WTC11 (cell line): Measurements from ENCODE around the gene NLRP1. TPM values are rescaled to one million over a fixed set of nuclear protein-coding genes. Genes with fewer than 3 reads are reported as not detected.

Experiments used
- ATAC-seq: fragments of 200-7000 bp; cut with Tn5 transposase; 2 replicates; pipeline ENCODE4 v1.10.0; 2021; ENCODE audit warnings: mild to moderate bottlenecking, moderate library complexity
- CTCF ChIA-PET: fragments of 300-600 bp; sonication (Branson Sonifier 250); formaldehyde crosslinking; loops from one replicate; lab custom pipeline; 2021; ENCODE audit warnings: antibody characterized with exemption; lab: Charles Lee
- POLR2A ChIA-PET: fragments of 350-600 bp; sonication (Branson Sonifier 250); formaldehyde crosslinking; loops from one replicate; lab custom pipeline; 2021; ENCODE audit warnings: antibody characterized with exemption; lab: Charles Lee
- DNase-seq: peaks from one replicate; pipeline ENCODE4 v3.0.0; 2021; ENCODE audit warnings: low spot score
- H3K27ac Mint-ChIP-seq: 2 replicates; pipeline ENCODE4 v1.8.0; 2021; ENCODE audit warnings: mixed read lengths
- H3K27me3 Mint-ChIP-seq: 2 replicates; pipeline ENCODE4 v1.8.0; 2021; ENCODE audit warnings: low read depth, mild to moderate bottlenecking, moderate library complexity, mixed read lengths
- H3K36me3 Mint-ChIP-seq: 2 replicates; pipeline ENCODE4 v1.8.0; 2021; ENCODE audit warnings: mixed read lengths
- H3K4me1 Mint-ChIP-seq: 2 replicates; pipeline ENCODE4 v1.8.0; 2022; ENCODE audit warnings: mixed read lengths
- H3K4me3 Mint-ChIP-seq: 2 replicates; pipeline ENCODE4 v1.8.0; 2021; ENCODE audit warnings: mild to moderate bottlenecking, moderate library complexity, mixed read lengths
- H3K9me3 Mint-ChIP-seq: 2 replicates; pipeline ENCODE4 v1.8.0; 2021; ENCODE audit warnings: mixed read lengths
- ATF1 ChIP-seq: sonication (generic); formaldehyde crosslinking; IDR thresholded peaks from 2 replicates; pipeline ENCODE4 v1.8.1; 2023; ENCODE audit warnings: mild to moderate bottlenecking, moderate library complexity, missing genetic modification reagents
- CREB1 ChIP-seq: sonication (generic); formaldehyde crosslinking; IDR thresholded peaks from 2 replicates; pipeline ENCODE4 v1.8.0; 2023; ENCODE audit warnings: mild to moderate bottlenecking, missing genetic modification reagents
- FOXJ3 ChIP-seq: sonication (generic); formaldehyde crosslinking; IDR thresholded peaks from 2 replicates; pipeline ENCODE4 v1.9.0; 2021; ENCODE audit warnings: missing genetic modification reagents, mild to moderate bottlenecking, borderline replicate concordance
- FOXP1 ChIP-seq: sonication (generic); formaldehyde crosslinking; IDR thresholded peaks from 2 replicates; pipeline ENCODE4 v1.8.0; 2022; ENCODE audit warnings: missing genetic modification reagents, mild to moderate bottlenecking, moderate library complexity, borderline replicate concordance
- IRF2 ChIP-seq: sonication (generic); formaldehyde crosslinking; IDR thresholded peaks from 2 replicates; pipeline ENCODE4 v1.8.0; 2022; ENCODE audit warnings: low read depth, missing genetic modification reagents, borderline replicate concordance
- NFYB ChIP-seq: sonication (generic); formaldehyde crosslinking; conservative IDR thresholded peaks from 2 replicates; pipeline ENCODE4 v1.8.0; 2022; ENCODE audit warnings: low read depth, missing genetic modification reagents
- OVOL2 ChIP-seq: fragments of 250-450 bp; sonication (Bioruptor Pico); IDR thresholded peaks from 2 replicates; pipeline ENCODE4 v1.9.0; 2021; ENCODE audit warnings: mild to moderate bottlenecking, borderline replicate concordance
- SP1 ChIP-seq: sonication (generic); formaldehyde crosslinking; conservative IDR thresholded peaks from 2 replicates; pipeline ENCODE4 v1.8.1; 2022; ENCODE audit warnings: missing genetic modification reagents
- ZNF219 ChIP-seq: sonication (generic); formaldehyde crosslinking; IDR thresholded peaks from 2 replicates; pipeline ENCODE4 v1.8.0; 2023; ENCODE audit warnings: missing genetic modification reagents, mild to moderate bottlenecking, borderline replicate concordance
- ZNF396 ChIP-seq: fragments of 250-450 bp; sonication (Bioruptor Pico); IDR thresholded peaks from 2 replicates; pipeline ENCODE4 v1.8.0; 2021; ENCODE audit warnings: mild to moderate bottlenecking, moderate library complexity, borderline replicate concordance
- total RNA-seq: library from RNA; stranded (reverse); gene quantifications from 3 replicates; pipeline ENCODE4 v1.2.3, GENCODE V29; 2021
- TF ChIP-seq, protein P1 (sequence below): sonication (generic); formaldehyde crosslinking; IDR thresholded peaks from 2 replicates; pipeline ENCODE4 v1.8.0; 2022; ENCODE audit warnings: missing genetic modification reagents
- TF ChIP-seq, protein P2 (sequence below): sonication (generic); formaldehyde crosslinking; IDR thresholded peaks from 2 replicates; pipeline ENCODE4 v1.8.1; 2022; ENCODE audit warnings: low read depth, mild to moderate bottlenecking, moderate library complexity, missing genetic modification reagents, borderline replicate concordance
- TF ChIP-seq, protein P3 (sequence below): fragments of 200-600 bp; IDR thresholded peaks from 2 replicates; pipeline ENCODE4 v1.8.0; 2022; ENCODE audit warnings: antibody characterized with exemption
- TF ChIP-seq, protein P4 (sequence below): sonication (generic); formaldehyde crosslinking; IDR thresholded peaks from 2 replicates; pipeline ENCODE4 v1.8.1; 2023; ENCODE audit warnings: mild to moderate bottlenecking, missing genetic modification reagents, moderate library complexity
- TF ChIP-seq, protein P5 (sequence below): sonication (generic); formaldehyde crosslinking; IDR thresholded peaks from 2 replicates; pipeline ENCODE4 v1.8.0; 2023; ENCODE audit warnings: missing genetic modification reagents
- TF ChIP-seq, protein P6 (sequence below): sonication (generic); formaldehyde crosslinking; IDR thresholded peaks from 2 replicates; pipeline ENCODE4 v1.8.0; 2023; ENCODE audit warnings: missing genetic modification reagents, mild to moderate bottlenecking, borderline replicate concordance
- TF ChIP-seq, protein P7 (sequence below): sonication (generic); formaldehyde crosslinking; IDR thresholded peaks from 2 replicates; pipeline ENCODE4 v1.8.1; 2023; ENCODE audit warnings: mild to moderate bottlenecking, missing genetic modification reagents
- TF ChIP-seq, protein P8 (sequence below): fragments of 250-450 bp; sonication (Bioruptor Pico); conservative IDR thresholded peaks from 2 replicates; pipeline ENCODE4 v1.9.0; 2021; ENCODE audit warnings: mild to moderate bottlenecking

NLRP1 gene
- total RNA-seq, 1 experiment from 2014 or later: 17.6 TPM

DNA sequence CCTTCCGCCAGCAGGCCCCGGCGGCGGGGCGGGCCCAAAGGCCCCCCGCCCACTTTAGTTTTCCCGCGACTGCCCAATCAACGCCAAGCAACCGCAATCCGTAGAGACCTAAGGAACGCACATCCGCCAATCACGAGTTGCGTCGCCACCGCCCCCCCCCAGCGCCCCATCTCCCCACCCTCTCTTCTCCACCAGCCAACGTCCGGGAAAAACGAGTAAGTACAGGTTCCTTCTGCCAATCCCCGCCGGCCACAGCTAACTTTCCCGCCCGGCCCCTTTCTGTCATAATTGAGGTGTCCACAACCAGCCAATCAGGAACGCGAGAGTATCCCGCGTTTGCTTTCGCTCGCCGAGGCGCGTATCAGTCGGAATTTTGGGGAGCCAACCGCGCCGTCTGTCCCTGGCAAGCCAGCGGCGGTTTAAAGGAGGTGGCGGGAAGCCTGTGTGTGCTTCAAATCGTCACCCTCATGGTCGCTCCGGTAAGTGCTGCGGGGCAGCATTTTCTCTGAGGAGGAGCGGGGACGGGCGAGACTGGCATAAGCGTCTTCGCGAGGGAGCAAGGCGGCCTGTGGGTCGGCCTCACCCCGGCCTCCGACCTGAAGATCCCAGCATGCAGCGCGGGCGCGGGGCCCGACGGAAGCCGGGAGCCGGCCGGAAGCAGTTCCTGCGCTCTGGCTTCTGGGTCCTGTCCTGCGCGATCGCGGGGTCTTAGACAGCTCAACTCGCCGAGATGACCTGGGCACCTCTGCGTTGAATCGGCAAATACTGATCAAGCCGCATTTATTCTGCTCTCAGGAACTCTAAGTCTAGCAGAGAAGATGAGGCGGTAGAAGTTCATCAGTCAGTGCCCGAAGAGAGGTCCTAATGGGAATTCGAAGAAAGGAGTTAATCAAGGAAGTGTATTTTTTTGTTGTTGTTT, 97.8 kb downstream of the NLRP1 start, which contains the start of gene MIS12:
TSS of gene MIS12 (plus strand) at position 361 of the 919 bp plus-strand sequence. CDS start 2,297 bp downstream, outside the sequence.
- Mint-ChIP-seq H3K27ac (peak within 1 kb of the TSS; percentile 100), H3K9me3 (no peaks in the 10 kb centered on the region)
- TF ChIP-seq ZNF219 (CRISPR knock-in tag) (no peak), ZNF396 (CRISPR knock-in tag) (no peak), IRF2 (no peak), OVOL2 (CRISPR knock-in tag) (no peak), FOXP1 (CRISPR knock-in tag) (peak; percentile 95), SP1 (CRISPR knock-in tag) (peak; percentile 65; the same call in 1 of the 2 replicates), NFYB (CRISPR knock-in tag) (peak; percentile 76), CREB1 (CRISPR knock-in tag) (peak; percentile 7; the same call in 1 of the 2 replicates), ATF1 (peak; percentile 76; the same call in 1 of the 2 replicates), FOXJ3 (CRISPR knock-in tag) (no peak)
- TF ChIP-seq, protein P1, sequence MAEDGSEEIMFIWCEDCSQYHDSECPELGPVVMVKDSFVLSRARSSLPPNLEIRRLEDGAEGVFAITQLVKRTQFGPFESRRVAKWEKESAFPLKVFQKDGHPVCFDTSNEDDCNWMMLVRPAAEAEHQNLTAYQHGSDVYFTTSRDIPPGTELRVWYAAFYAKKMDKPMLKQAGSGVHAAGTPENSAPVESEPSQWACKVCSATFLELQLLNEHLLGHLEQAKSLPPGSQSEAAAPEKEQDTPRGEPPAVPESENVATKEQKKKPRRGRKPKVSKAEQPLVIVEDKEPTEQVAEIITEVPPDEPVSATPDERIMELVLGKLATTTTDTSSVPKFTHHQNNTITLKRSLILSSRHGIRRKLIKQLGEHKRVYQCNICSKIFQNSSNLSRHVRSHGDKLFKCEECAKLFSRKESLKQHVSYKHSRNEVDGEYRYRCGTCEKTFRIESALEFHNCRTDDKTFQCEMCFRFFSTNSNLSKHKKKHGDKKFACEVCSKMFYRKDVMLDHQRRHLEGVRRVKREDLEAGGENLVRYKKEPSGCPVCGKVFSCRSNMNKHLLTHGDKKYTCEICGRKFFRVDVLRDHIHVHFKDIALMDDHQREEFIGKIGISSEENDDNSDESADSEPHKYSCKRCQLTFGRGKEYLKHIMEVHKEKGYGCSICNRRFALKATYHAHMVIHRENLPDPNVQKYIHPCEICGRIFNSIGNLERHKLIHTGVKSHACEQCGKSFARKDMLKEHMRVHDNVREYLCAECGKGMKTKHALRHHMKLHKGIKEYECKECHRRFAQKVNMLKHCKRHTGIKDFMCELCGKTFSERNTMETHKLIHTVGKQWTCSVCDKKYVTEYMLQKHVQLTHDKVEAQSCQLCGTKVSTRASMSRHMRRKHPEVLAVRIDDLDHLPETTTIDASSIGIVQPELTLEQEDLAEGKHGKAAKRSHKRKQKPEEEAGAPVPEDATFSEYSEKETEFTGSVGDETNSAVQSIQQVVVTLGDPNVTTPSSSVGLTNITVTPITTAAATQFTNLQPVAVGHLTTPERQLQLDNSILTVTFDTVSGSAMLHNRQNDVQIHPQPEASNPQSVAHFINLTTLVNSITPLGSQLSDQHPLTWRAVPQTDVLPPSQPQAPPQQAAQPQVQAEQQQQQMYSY (CRISPR knock-in tag): no peak
- TF ChIP-seq, protein P2, sequence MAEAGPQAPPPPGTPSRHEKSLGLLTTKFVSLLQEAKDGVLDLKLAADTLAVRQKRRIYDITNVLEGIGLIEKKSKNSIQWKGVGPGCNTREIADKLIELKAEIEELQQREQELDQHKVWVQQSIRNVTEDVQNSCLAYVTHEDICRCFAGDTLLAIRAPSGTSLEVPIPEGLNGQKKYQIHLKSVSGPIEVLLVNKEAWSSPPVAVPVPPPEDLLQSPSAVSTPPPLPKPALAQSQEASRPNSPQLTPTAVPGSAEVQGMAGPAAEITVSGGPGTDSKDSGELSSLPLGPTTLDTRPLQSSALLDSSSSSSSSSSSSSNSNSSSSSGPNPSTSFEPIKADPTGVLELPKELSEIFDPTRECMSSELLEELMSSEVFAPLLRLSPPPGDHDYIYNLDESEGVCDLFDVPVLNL: peak; percentile 74; the same call in 1 of the 2 replicates
- TF ChIP-seq, protein P3, sequence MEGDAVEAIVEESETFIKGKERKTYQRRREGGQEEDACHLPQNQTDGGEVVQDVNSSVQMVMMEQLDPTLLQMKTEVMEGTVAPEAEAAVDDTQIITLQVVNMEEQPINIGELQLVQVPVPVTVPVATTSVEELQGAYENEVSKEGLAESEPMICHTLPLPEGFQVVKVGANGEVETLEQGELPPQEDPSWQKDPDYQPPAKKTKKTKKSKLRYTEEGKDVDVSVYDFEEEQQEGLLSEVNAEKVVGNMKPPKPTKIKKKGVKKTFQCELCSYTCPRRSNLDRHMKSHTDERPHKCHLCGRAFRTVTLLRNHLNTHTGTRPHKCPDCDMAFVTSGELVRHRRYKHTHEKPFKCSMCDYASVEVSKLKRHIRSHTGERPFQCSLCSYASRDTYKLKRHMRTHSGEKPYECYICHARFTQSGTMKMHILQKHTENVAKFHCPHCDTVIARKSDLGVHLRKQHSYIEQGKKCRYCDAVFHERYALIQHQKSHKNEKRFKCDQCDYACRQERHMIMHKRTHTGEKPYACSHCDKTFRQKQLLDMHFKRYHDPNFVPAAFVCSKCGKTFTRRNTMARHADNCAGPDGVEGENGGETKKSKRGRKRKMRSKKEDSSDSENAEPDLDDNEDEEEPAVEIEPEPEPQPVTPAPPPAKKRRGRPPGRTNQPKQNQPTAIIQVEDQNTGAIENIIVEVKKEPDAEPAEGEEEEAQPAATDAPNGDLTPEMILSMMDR: no peak
- TF ChIP-seq, protein P4, sequence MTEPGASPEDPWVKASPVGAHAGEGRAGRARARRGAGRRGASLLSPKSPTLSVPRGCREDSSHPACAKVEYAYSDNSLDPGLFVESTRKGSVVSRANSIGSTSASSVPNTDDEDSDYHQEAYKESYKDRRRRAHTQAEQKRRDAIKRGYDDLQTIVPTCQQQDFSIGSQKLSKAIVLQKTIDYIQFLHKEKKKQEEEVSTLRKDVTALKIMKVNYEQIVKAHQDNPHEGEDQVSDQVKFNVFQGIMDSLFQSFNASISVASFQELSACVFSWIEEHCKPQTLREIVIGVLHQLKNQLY (CRISPR knock-in tag): 0 out of 2 replicates have a peak, but pooled peaks have one; percentile 31
- TF ChIP-seq, protein P5, sequence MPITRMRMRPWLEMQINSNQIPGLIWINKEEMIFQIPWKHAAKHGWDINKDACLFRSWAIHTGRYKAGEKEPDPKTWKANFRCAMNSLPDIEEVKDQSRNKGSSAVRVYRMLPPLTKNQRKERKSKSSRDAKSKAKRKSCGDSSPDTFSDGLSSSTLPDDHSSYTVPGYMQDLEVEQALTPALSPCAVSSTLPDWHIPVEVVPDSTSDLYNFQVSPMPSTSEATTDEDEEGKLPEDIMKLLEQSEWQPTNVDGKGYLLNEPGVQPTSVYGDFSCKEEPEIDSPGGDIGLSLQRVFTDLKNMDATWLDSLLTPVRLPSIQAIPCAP (CRISPR knock-in tag): 0 out of 2 replicates have a peak, but pooled peaks have one; percentile 44
- TF ChIP-seq, protein P6, sequence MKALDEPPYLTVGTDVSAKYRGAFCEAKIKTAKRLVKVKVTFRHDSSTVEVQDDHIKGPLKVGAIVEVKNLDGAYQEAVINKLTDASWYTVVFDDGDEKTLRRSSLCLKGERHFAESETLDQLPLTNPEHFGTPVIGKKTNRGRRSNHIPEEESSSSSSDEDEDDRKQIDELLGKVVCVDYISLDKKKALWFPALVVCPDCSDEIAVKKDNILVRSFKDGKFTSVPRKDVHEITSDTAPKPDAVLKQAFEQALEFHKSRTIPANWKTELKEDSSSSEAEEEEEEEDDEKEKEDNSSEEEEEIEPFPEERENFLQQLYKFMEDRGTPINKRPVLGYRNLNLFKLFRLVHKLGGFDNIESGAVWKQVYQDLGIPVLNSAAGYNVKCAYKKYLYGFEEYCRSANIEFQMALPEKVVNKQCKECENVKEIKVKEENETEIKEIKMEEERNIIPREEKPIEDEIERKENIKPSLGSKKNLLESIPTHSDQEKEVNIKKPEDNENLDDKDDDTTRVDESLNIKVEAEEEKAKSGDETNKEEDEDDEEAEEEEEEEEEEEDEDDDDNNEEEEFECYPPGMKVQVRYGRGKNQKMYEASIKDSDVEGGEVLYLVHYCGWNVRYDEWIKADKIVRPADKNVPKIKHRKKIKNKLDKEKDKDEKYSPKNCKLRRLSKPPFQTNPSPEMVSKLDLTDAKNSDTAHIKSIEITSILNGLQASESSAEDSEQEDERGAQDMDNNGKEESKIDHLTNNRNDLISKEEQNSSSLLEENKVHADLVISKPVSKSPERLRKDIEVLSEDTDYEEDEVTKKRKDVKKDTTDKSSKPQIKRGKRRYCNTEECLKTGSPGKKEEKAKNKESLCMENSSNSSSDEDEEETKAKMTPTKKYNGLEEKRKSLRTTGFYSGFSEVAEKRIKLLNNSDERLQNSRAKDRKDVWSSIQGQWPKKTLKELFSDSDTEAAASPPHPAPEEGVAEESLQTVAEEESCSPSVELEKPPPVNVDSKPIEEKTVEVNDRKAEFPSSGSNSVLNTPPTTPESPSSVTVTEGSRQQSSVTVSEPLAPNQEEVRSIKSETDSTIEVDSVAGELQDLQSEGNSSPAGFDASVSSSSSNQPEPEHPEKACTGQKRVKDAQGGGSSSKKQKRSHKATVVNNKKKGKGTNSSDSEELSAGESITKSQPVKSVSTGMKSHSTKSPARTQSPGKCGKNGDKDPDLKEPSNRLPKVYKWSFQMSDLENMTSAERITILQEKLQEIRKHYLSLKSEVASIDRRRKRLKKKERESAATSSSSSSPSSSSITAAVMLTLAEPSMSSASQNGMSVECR (CRISPR knock-in tag): peak; percentile 93; the same call in 1 of the 2 replicates
- TF ChIP-seq, protein P7, sequence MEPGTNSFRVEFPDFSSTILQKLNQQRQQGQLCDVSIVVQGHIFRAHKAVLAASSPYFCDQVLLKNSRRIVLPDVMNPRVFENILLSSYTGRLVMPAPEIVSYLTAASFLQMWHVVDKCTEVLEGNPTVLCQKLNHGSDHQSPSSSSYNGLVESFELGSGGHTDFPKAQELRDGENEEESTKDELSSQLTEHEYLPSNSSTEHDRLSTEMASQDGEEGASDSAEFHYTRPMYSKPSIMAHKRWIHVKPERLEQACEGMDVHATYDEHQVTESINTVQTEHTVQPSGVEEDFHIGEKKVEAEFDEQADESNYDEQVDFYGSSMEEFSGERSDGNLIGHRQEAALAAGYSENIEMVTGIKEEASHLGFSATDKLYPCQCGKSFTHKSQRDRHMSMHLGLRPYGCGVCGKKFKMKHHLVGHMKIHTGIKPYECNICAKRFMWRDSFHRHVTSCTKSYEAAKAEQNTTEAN (CRISPR knock-in tag): peak; percentile 61; the same call in 1 of the 2 replicates
- TF ChIP-seq, protein P8, sequence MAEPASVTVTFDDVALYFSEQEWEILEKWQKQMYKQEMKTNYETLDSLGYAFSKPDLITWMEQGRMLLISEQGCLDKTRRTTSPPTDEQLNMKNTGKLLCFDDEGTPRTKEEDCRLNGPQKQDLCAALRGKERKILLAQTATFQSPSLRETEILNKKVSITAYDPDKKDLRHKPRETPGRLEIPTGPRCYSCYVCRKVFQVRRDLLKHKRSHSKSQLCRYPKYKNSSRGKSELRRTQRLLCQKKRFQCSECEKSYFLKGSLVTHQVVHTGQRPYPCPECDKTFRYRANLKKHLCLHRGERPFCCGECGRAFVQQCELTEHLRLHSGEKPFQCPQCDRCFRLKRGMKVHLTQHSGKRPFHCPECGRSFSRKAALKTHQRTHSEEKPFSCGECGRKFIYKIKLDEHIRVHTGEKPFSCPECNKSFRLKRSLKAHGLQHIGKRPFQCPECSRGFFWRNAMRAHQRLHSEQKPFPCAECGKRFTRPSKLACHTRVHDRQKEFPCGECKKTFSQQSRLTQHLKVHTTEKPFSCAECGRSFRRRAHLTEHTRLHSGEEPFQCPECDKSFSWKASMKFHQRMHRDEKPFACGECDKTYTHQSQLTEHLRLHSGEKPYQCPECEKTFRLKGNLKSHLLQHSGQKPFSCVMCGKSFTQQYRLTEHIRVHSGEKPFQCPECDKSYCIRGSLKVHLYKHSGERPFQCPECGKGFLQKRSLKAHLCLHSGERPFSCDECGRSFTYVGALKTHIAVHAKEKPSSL: no peak

More for the DNA sequence above, 97.8 kb downstream of the NLRP1 start, which contains the start of gene MIS12:
- Mint-ChIP-seq H3K4me3 (peak within 1 kb of the TSS; percentile 100), H3K36me3 (peaks cover 50% of the 10 kb centered on the region), H3K4me1 (peaks cover 26% of the 10 kb centered on the region), H3K27me3 (no peaks in the 10 kb centered on the region)
- DNase-seq (peak; percentile 97), ATAC-seq (peak; percentile 95)
- CTCF ChIA-PET: interaction anchor here (0.7 to 3.0 kb wide), 7 partner anchors 13 to 249 kb away, joined by 3 to 15 read pairs (median 5); partner anchors contain the start of genes C1QBP, DHX33, NUP88 and RPAIN
- POLR2A ChIA-PET: interaction anchor here (0.7 to 2.6 kb wide), 7 partner anchors 14 to 950 kb away, joined by 3 to 24 read pairs (median 3); partner anchors contain the start of gene DHX33
